ENCODE data around the gene MADD.
"Not testable (repeated sequence)": the region's sequence is repeated elsewhere in the genome, so short reads cannot be mapped to it uniquely, and the experiment has no call there.

MADD gene

DNA sequence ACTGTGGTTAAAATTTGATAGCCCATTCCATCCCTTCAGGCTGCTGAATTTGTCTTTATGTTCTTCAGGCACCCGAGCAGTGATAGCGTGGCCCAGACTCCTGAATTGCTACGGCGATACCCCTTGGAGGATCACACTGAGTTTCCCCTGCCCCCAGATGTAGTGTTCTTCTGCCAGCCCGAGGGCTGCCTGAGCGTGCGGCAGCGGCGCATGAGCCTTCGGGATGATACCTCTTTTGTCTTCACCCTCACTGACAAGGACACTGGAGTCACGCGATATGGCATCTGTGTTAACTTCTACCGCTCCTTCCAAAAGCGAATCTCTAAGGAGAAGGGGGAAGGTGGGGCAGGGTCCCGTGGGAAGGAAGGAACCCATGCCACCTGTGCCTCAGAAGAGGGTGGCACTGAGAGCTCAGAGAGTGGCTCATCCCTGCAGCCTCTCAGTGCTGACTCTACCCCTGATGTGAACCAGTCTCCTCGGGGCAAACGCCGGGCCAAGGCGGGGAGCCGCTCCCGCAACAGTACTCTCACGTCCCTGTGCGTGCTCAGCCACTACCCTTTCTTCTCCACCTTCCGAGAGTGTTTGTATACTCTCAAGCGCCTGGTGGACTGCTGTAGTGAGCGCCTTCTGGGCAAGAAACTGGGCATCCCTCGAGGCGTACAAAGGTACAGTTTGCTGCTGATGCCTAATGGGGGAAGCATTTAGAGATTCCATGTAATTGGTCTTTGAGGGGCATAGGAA lies 4.7 kb downstream of the MADD start:
- no peak for DNase-seq (ENCODE audit: low read depth)

DNA sequence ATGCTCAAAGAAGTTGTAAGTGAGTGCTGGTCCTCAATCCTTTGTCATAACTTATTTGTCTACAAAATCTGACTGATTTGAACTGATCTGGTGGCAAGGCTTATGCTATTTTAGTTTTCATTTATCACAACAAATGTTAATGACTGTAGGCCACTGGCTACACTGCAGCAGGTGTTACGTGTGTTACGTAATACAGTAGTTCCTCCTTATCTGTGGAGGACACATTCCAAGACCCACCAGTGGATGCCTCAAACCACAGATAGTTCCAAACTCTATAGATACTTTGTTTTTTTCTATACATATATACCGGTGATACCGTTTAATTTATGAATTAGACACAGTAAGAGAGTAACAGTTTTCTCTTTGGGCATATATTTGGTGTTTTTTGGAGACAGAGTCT lies 7.0 kb downstream of the MADD start:
- DNase-seq (ENCODE audit: low read depth) = no peak

DNA sequence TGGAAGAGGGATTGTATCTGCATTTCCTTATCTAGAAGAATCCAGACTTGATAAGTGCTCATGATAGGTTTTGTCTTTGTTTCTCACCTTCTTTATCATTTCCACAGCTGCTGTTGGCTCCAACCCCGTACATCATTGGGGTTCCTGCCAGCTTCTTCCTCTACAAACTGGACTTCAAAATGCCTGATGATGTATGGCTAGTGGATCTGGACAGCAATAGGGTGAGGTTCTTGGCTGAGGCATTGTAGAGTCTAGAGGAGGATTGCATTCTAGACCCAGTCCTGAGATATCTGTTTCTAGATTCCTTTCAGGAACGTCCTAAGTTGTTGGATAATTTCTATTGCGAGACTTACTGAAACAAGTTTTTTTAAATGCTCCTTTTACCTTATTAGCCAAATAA lies 8.1 kb downstream of the MADD start:
- DNase-seq (ENCODE audit: low read depth) = no peak

DNA sequence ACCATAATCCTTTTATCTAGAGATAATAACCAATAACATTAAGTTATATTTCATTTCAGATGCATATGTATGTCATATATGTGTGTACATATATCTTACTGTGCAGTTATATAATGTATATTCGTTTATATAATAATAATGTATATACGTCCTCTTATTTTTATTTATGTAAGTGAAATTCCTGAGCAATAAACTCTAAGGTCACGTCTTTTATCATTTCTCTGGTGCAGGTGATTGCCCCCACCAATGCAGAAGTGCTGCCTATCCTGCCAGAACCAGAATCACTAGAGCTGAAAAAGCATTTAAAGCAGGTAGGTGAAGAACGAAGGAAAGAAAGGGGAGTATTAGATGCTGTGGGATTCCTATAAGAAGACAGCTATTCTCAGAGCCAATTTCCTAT lies 8.8 kb downstream of the MADD start:
- no peak for DNase-seq (ENCODE audit: low read depth)

DNA sequence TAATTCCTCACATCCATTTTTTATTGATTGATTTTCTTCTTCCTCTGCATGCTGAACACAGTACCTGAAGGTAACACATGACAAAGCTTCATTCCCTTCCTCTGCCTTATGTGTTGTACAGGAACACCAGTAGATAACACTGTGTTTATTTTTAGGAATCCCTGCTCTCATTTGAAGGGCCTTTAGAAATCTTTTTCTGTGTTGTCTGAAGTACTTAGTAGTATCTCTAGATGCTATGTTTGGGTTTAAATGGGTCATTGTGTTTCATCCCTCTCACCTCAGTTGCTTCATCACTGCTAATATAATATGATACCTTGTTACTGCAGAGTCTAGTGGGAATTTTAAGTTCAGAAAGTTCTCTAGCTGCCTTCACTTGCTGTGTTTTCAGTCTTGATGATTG lies 10.2 kb downstream of the MADD start:
- no peak for DNase-seq (ENCODE audit: low read depth)

DNA sequence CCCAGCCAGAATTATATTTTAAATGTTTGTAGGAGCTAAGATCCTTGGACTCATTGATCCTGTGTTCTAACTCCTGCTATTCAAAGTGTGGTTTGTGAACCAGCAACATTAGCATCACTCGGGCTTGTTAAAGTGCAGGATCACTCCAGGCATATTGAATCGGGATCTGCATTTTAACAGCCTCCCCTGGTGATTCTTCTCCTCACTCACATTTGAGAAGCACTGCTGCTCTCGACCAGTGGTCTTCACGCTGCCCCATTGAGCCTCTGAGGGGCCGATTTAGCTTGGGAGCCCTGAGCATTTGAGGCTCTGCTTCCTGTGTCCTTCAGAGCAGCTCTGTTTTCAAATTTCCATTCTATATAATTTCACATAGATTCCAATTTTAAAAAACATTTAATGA lies 10.9 kb downstream of the MADD start:
- no peak for DNase-seq (ENCODE audit: low read depth)

DNA sequence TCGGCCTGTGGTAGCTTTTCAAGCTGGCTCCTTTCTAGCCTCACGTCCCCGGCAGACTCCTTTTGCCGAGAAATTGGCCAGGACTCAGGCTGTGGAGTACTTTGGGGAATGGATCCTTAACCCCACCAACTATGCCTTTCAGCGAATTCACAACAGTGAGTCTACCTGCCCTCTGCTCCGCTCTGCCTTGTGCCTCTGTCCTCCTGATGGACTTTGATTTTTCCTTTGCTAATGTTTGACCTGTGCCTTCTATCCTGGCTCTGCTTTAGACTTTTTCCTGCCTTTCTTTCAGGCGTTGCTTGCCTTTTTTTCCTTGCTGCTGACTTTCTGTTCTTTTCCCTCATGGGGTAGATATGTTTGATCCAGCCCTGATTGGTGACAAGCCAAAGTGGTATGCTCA lies 12.5 kb downstream of the MADD start:
- DNase-seq (ENCODE audit: low read depth) = no peak

DNA sequence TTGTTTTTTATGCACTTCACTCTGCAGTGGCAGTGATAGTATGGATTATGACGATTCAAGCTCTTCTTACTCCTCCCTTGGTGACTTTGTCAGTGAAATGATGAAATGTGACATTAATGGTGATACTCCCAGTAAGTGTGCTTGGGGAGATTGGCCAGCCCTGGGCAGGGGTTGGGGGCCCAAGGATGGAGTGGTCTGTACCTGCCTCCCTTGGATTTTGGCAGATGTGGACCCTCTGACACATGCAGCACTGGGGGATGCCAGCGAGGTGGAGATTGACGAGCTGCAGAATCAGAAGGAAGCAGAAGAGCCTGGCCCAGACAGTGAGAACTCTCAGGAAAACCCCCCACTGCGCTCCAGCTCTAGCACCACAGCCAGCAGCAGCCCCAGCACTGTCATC lies 14.2 kb downstream of the MADD start:
- DNase-seq (ENCODE audit: low read depth) = no peak

GRCh38 chr11:47285969-47286770 lies 16.2 kb downstream of the MADD start:
- DNase-seq (ENCODE audit: low read depth) = no peak

DNA sequence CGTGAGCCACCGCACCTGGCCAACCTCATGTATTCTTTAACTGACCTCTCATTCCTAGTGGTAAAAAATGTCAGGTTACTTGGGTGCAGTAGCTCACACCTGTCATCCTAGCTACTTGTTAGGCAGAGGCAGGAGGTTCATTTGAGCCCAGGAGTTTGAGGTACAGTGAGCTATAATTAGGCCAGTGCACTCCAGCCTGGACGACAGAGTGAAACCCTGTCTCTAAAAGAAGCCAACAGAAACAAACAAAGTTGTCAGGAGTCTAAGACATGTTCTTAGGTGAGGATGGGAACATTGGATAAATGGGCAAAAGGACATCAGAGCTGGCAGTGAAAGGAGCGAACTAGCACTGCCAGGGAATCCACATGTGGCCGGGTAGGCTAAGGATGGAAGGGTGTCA lies 18.1 kb downstream of the MADD start:
- no peak for DNase-seq (ENCODE audit: low read depth)

DNA sequence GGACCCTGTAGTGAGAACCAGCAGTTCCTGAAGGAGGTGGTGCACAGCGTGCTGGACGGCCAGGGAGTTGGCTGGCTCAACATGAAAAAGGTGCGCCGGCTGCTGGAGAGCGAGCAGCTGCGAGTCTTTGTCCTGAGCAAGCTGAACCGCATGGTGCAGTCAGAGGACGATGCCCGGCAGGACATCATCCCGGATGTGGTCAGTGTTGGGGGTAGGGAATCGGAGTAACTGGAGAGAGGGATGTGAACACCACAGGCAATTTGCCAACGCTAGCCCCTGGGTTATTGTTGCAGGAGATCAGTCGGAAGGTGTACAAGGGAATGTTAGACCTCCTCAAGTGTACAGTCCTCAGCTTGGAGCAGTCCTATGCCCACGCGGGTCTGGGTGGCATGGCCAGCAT lies 19.9 kb downstream of the MADD start:
- DNase-seq (ENCODE audit: low read depth) = no peak

- no peak for DNase-seq (ENCODE audit: low read depth)
These were observed 25.5 kb downstream of the MADD start for GRCh38 chr11:47295385-47295784.

DNA sequence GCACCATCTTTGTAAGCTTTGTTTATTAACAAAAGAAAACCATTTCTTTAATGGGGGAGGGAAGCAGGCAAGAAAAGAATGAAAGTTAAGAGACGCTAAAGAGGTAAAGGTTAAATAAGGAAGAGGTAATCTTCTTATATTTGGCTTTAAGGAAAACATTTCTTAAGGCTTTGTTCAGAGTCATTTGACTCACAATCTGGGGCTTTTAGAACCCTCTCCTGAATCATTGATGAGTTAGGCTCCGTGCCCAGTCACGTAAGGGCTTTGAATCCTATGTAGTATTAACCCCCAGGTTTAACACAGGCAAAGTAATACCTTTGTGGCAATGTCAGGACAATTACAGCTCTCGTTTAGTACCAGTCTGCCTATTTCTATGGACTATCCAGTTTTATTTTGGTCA lies 26.1 kb downstream of the MADD start:
- DNase-seq (ENCODE audit: low read depth) = no peak

DNA sequence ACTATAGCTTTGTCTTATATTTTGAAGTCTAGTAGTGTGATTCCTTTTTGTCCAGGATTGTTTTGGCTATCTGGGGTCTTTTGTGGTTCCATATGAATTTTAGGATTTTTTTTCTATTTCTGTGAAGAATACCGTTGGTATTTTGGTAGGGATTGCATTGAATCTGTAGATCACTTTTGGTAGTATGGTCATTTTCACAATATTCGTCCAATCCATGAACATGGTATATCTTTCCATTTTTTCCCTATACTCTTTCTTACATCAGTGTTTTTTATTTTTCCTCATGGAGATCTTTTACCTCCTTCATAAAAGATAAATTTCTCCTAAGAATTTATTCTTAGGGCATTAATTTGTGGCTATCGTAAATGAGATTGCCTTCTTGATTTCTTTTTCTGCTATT lies 29.1 kb downstream of the MADD start:
- no peak for DNase-seq (ENCODE audit: low read depth)

- DNase-seq (ENCODE audit: low read depth) = no peak
These were observed 32.9 kb downstream of the MADD start for GRCh38 chr11:47302853-47303252.

DNA sequence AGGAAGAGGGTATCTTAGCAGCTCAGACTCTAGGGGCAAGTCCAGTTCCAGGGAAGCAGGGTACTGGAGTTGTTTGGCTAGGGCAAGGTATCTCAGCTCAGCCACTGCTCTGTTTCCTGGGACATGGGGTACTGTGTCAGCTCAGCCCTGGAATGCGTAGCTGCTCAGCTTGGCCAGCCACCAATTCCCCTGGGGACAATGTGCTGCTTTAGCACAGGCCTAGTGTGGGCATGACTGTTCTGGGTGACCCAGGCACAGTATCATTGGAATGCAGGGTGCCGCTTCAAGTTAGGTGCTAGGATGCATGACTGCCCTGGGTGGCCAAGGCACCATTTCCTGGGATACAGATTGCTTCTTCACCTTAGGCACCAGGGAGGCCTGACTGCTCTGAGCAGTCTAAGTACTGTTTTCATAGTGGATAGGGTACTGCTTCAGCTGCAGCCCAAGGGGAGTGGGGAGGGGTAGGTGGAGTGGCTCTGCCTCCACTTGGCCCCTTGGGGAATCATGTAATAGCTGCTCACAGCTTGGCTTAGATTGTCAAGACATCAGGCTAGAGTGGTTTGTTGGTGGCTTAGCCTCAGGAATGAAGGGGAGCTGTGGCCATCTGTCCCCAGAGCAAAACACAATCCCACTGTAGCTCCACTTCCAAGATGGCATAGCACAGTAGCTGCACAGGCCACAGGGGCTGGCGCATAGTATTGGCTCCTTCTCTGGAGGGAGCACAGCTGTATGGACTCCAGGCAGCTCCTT lies 36.0 kb downstream of the MADD start:
- no peak for DNase-seq (ENCODE audit: low read depth)

- DNase-seq (ENCODE audit: low read depth) = no peak
These were observed 36.5 kb downstream of the MADD start for GRCh38 chr11:47306484-47306844.

DNA sequence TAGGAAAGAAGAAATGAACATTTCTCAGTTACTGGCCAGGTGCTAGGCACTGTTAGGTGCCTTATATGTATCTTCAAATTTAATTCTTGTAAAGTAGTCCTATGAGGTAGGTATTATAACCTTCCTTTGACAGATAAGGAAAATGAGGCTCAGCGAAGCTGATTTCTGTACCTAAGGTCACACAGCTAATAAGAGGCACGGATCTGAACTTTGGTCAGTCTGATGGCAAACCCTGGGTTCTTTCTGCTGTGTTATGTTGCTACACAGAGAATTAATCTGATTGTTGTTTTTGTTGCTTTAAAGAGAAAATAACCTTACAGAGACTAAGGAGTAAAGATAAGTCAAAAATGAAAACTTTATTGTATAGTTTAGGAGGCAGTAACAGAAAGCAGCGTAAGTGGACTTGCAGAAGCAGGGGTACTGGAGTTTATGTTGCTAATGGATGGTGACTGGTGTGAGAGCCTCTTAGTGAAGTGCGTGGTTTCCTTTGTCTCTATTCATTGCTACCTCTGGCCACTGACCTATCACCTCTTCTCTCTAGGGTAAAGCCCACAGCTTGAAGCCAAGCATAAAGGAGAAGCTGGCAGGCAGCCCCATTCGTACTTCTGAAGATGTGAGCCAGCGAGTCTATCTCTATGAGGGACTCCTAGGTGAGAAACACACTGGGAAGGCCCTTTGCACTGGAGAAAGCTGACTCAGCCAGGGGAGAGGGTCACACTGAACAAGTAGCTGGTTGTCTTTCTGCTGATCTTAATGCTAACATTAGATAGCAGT lies 38.3 kb downstream of the MADD start:
- DNase-seq (ENCODE audit: low read depth) = no peak

- no peak for DNase-seq (ENCODE audit: low read depth)
These were observed 45.1 kb downstream of the MADD start for GRCh38 chr11:47314992-47315391.

DNA sequence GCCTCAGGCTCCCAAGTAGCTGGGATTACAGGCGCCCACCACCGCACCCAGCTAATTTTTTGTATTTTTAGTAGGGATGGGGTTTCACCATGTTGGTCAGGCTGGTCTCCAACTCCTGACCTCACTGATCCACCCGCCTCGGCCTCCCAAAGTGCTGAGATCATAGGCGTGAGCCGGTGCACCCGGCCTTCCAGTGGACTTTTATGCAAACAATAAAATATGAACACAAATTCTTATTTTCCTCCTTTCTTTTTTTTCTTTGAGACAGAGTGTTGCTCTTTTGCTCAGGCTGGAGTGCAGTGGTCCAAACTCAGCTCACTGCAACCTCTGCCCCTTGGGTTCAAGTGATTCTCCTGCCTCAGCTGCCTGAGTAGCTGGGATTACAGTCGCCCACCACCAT lies 46.6 kb downstream of the MADD start:
- DNase-seq (ENCODE audit: low read depth) = not testable (repeated sequence)

GRCh38 chr11:47317064-47317828 lies 47.3 kb downstream of the MADD start:
- no peak for DNase-seq (ENCODE audit: low read depth)

DNA sequence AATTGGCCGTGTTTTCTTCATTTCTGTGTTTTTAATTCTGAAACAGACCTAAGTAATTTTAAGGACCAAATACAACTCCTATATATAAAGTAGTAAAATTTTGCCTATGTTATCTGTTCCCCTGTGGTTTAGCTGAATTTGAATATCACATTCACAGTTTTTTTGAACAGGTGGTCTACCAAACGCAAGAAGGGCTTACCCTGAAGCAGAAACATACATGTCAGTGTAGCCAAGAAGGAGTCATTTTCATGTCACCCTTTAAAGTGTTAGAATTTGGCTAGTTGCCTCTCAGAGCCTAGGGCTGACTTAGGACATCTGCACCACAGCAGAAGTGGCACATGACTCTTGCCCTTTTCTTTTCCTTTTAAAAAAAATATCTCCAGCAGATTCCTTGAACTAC lies 48.2 kb downstream of the MADD start:
- DNase-seq (ENCODE audit: low read depth) = no peak
